Fibroblast of gingiva (primary cell): Measurements from ENCODE around the gene ZNRF1.

ENCODE experiments used
- DNase-seq: peaks from one replicate; pipeline ENCODE4 v3.0.0-alpha.2; 2011; ENCODE audit warnings: low read depth

The ZNRF1 gene

GRCh38 chr16:75062135-75062975 lies 63.5 kb downstream of the ZNRF1 start:
- DNase-seq = no peak

- no peak for DNase-seq
Observed at GRCh38 chr16:75062976-75063346, 64.1 kb downstream of the ZNRF1 start.

GRCh38 chr16:75063549-75064088 lies 64.8 kb downstream of the ZNRF1 start:
- no peak for DNase-seq

- DNase-seq = no peak
Observed at GRCh38 chr16:75064403-75065148, 65.8 kb downstream of the ZNRF1 start.

GRCh38 chr16:75065149-75065505 lies 66.3 kb downstream of the ZNRF1 start:
- no peak for DNase-seq

GRCh38 chr16:75065521-75066149 lies 66.8 kb downstream of the ZNRF1 start:
- DNase-seq = no peak

- no peak for DNase-seq
Observed at GRCh38 chr16:75066861-75067447, 68.1 kb downstream of the ZNRF1 start.

- DNase-seq = no peak
Observed at GRCh38 chr16:75068085-75069031, 69.5 kb downstream of the ZNRF1 start.

GRCh38 chr16:75070012-75070841 lies 71.4 kb downstream of the ZNRF1 start:
- no peak for DNase-seq

GRCh38 chr16:75071621-75072020 lies 72.8 kb downstream of the ZNRF1 start:
- DNase-seq = no peak

GRCh38 chr16:75072239-75072947 lies 73.6 kb downstream of the ZNRF1 start:
- DNase-seq = no peak

- no peak for DNase-seq
Observed at GRCh38 chr16:75073545-75074303, 74.9 kb downstream of the ZNRF1 start.

GRCh38 chr16:75074304-75074793 lies 75.5 kb downstream of the ZNRF1 start:
- DNase-seq = no peak

- no peak for DNase-seq
Observed at GRCh38 chr16:75074920-75075687, 76.3 kb downstream of the ZNRF1 start.

GRCh38 chr16:75075688-75076268 lies 77.0 kb downstream of the ZNRF1 start:
- no peak for DNase-seq

GRCh38 chr16:75078886-75079285 lies 80.1 kb downstream of the ZNRF1 start:
- DNase-seq = no peak

- DNase-seq = no peak
Observed at GRCh38 chr16:75079346-75079926, 80.6 kb downstream of the ZNRF1 start.
